ENCODE data around the gene RASL10B.

The RASL10B gene

DNA sequence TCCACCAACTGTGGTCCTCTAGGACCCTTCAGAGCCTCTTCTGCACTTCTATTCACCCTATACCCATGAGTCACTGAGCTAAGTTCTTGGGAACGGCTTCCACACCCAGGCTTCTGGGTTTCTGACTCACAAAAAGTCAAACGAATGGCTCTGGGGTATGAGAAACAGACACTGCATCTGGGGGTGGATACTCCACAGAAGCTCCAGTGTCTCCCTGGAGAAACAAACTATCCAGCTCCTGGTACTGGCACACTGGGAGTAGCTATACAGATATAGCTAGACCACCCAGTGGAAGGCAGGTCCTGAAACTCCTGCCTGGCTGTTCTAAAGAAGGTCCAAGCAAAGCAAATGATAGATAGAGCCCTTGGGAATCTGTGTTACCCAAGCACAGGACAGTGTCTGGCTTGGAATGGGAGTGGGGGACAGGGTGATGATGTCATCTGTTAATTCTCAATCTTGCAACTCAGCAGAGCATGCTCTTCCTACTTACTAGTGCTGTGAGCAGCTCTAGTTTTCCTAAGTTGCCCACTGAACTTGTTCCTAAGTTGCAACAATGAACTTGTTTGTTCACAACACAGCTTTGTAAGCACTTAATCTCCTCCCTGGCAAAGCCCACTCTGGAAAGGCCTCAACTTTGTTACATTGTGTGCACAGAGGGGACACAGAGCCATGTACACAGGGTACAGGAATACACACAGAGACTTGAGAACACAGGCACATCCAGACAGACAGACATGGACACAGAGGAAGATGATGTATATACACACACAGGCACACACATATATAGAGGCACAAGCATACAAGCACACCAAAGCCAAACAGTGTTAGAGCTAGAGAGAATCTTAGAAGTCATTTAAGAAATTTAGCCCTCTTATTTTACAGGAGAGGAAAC, 57.3 kb downstream of the RASL10B start:
- Histone ChIP-seq H3K4me1 (ENCODE audit: control insufficient read depth in 5 of 5, insufficient read depth in 5 of 5, low read length in 5 of 5) (peaks cover 13 to 71% (median 57%) of the 10 kb centered on the region in 5 donors), H3K9ac (ENCODE audit: low read length in 5 of 5) (peak overlapping the region in 2 of 5 donors; percentile 35 to 61), H3K36me3 (ENCODE audit: control insufficient read depth in 5 of 5, insufficient read depth in 5 of 5, low read length in 5 of 5) (no peaks in the 10 kb centered on the region), H3K27me3 (ENCODE audit: control insufficient read depth in 5 of 5, insufficient read depth in 4 of 5, low read length in 5 of 5) (no peaks in the 10 kb centered on the region), H3K27ac (ENCODE audit: low read depth, low read length) (peak overlapping the region; percentile 67), H3K4me3 (ENCODE audit: low read depth in 1 of 5, low read length in 5 of 5) (peak overlapping the region in 1 of 5 donors; percentile 39), H3K9me3 (ENCODE audit: control insufficient read depth in 5 of 5, low read length in 5 of 5) (peaks cover 0 to 7% (median 0%) of the 10 kb centered on the region in 5 donors)

DNA sequence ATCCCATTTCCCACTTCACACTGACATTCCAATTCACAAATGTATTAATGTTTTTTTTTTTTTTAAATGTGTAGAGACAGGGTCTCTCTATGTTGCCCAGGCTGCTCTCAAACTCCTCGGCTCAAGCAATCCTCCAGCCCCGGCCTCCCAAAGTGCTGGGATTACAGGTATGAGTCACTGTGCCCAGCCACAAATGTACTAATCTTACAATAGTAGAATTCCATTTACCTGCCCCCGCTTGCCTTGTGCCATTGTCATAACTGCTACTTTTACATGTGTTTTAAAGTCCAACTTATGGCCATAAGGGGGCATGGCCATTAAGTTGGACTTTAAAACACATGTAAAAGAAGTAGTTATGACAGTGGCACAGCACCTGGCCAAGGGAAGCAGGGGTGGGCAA, 59.4 kb downstream of the RASL10B start:
- no peaks in the 10 kb centered on the region for H3K36me3 ChIP-seq (ENCODE audit: control insufficient read depth in 5 of 5, insufficient read depth in 5 of 5, low read length in 5 of 5)
- H3K4me1 ChIP-seq (ENCODE audit: control insufficient read depth in 5 of 5, insufficient read depth in 5 of 5, low read length in 5 of 5): peaks cover 12 to 75% (median 64%) of the 10 kb centered on the region in 5 donors
- no peak overlapping the region for H3K27ac ChIP-seq (ENCODE audit: low read depth, low read length)

DNA sequence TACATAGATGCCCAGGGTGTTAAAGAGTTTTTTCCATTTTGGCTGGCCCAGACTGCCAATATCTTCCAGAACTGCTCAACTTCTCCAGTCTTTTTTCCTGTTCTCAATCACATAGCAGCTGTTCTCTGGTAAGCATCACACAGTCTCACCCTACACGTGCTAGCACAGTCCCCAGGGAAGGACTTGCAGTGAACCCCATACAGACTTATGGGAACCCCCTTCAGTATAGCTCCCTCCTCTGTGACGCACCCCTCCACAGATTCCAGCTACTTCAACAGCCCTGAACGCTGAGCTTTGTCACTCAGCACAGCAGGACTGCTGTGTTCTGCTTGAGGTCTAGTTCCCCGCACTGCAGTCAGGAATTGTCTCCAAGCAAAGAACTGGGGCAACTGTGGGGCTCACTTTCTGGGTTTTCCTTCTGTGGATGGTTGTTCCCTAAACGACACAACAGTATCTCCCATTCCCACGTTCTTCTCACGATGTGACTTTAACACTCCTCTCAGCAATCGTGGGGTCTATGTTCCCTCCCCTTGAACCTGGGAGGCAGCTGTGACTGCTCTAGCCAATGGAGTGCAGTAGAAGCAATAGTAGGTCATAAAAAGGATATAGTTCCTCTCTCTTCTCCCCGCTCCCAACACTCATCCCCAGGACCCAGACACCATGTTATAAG, 60.4 kb downstream of the RASL10B start:
- Histone ChIP-seq H3K36me3 (ENCODE audit: control insufficient read depth in 5 of 5, insufficient read depth in 5 of 5, low read length in 5 of 5) (no peaks in the 10 kb centered on the region), H3K4me3 (ENCODE audit: low read depth in 1 of 5, low read length in 5 of 5) (no peak overlapping the region), H3K27me3 (ENCODE audit: control insufficient read depth in 5 of 5, insufficient read depth in 4 of 5, low read length in 5 of 5) (peaks cover 0 to 2% (median 0%) of the 10 kb centered on the region in 5 donors), H3K4me1 (ENCODE audit: control insufficient read depth in 5 of 5, insufficient read depth in 5 of 5, low read length in 5 of 5) (peaks cover 13 to 78% (median 61%) of the 10 kb centered on the region in 5 donors), H3K9me3 (ENCODE audit: control insufficient read depth in 5 of 5, low read length in 5 of 5) (peaks cover 0 to 7% (median 0%) of the 10 kb centered on the region in 5 donors), H3K9ac (ENCODE audit: low read length in 5 of 5) (no peak overlapping the region), H3K27ac (ENCODE audit: low read depth, low read length) (no peak overlapping the region)

More for the DNA sequence above, 59.4 kb downstream of the RASL10B start:
- Histone ChIP-seq H3K4me3 (ENCODE audit: low read depth in 1 of 5, low read length in 5 of 5) (no peak overlapping the region), H3K9me3 (ENCODE audit: control insufficient read depth in 5 of 5, low read length in 5 of 5) (peaks cover 0 to 7% (median 0%) of the 10 kb centered on the region in 5 donors), H3K27me3 (ENCODE audit: control insufficient read depth in 5 of 5, insufficient read depth in 4 of 5, low read length in 5 of 5) (peaks cover 0 to 2% (median 0%) of the 10 kb centered on the region in 5 donors), H3K9ac (ENCODE audit: low read length in 5 of 5) (no peak overlapping the region)
